ENCODE data around the gene TGIF1. TPM values are rescaled to one million over a fixed set of nuclear protein-coding genes. Genes with fewer than 3 reads are reported as not detected.
A peak's percentile ranks its signal among the peaks of the same experiment; 100 is the strongest.

TGIF1 gene
- total and polyA plus RNA-seq, 2 experiments from 2014 or later = 41.2 to 62.7 TPM

DNA sequence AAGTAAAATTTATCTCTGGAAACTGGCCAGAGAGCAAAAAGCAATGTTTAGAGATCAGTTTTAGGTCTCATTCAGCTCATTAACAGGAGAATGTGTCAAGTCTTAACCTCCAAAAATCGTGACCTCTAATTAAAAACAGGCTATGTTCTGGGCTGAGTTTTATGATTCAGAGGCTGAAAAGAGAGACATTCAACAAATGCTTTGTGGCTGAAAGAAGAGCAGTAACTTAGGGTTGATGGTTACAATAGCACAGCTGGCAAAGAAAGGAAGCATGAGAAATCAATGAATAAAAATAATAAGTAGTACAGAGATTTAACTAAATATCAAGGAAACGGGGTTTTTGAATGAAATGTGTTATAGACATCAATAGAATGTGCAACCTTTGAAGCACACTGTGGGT lies 13.1 kb downstream of the TGIF1 start:
- no peak for DNase-seq (ENCODE audit: low read depth in 1 of 2, low spot score in 1 of 2)
- H3K36me3 ChIP-seq = peaks cover 22% of the 10 kb centered on the region
- H3K27ac ChIP-seq = peak overlapping the region; percentile 39
- no peaks in the 10 kb centered on the region for H3K27me3 ChIP-seq
- no peak overlapping the region for H3K4me3 ChIP-seq
- H3K9me3 ChIP-seq (ENCODE audit: low read depth) = no peaks in the 10 kb centered on the region
- TF ChIP-seq, protein P1, sequence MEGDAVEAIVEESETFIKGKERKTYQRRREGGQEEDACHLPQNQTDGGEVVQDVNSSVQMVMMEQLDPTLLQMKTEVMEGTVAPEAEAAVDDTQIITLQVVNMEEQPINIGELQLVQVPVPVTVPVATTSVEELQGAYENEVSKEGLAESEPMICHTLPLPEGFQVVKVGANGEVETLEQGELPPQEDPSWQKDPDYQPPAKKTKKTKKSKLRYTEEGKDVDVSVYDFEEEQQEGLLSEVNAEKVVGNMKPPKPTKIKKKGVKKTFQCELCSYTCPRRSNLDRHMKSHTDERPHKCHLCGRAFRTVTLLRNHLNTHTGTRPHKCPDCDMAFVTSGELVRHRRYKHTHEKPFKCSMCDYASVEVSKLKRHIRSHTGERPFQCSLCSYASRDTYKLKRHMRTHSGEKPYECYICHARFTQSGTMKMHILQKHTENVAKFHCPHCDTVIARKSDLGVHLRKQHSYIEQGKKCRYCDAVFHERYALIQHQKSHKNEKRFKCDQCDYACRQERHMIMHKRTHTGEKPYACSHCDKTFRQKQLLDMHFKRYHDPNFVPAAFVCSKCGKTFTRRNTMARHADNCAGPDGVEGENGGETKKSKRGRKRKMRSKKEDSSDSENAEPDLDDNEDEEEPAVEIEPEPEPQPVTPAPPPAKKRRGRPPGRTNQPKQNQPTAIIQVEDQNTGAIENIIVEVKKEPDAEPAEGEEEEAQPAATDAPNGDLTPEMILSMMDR (IDR thresholded peaks at IDR 0.05; ENCODE audit: low read depth, low read length) = no peak
- peaks cover 4% of the 10 kb centered on the region for H3K4me1 ChIP-seq (ENCODE audit: low read depth)

DNA sequence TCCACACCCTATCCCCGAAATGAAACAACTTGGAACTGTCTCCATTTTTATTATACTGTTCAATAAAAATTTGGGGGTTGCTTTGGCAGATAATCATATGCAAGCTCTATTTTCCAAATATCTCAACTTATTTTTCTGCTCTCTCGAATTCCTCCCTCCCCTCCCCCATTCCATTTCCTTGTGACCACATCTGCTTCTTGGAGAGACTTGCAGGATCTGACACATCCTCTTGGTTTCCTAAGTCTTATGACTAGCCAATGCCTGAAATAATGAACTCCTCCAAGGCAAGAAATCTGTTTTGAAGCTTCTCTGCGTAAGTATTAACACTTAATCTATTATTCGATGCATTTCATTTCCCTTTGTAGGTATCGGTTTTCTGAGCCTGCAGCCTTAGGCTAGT lies 16.1 kb downstream of the TGIF1 start:
- H3K36me3 ChIP-seq = no peaks in the 10 kb centered on the region
- peaks cover 4% of the 10 kb centered on the region for H3K4me1 ChIP-seq (ENCODE audit: low read depth)
- TF ChIP-seq, protein P1 (IDR thresholded peaks at IDR 0.05; ENCODE audit: low read depth, low read length) = no peak
- H3K27me3 ChIP-seq = no peaks in the 10 kb centered on the region
- H3K27ac ChIP-seq = no peak overlapping the region
- no peaks in the 10 kb centered on the region for H3K9me3 ChIP-seq (ENCODE audit: low read depth)
- peak in 1 of 2 donors; percentile 90 for DNase-seq (ENCODE audit: low read depth in 1 of 2, low spot score in 1 of 2)
- H3K4me3 ChIP-seq = no peak overlapping the region

DNA sequence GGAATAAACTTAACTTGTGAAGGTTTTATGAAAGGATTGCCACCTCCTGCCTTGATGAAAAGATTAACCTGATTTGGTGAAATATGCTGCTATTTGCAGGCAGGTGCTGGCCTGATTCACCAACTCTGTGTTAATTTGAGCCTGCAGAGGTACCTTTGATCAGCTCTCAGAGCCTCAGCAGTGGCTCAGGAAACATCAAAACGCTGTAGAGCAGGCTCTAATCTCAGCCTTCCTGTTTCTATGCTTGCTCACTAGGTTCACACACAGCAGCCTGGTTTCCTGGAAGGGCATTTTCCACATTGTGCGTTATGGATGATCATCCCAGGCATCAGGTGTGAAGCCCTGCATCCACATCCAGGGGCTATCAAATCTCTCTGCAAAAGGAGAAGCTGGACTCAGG lies 16.9 kb downstream of the TGIF1 start:
- H3K27ac ChIP-seq = peak overlapping the region; percentile 40
- TF ChIP-seq, protein P1 (IDR thresholded peaks at IDR 0.05; ENCODE audit: low read depth, low read length) = no peak
- no peaks in the 10 kb centered on the region for H3K36me3 ChIP-seq
- peaks cover 4% of the 10 kb centered on the region for H3K4me1 ChIP-seq (ENCODE audit: low read depth)
- DNase-seq (ENCODE audit: low read depth in 1 of 2, low spot score in 1 of 2) = no peak
- no peak overlapping the region for H3K4me3 ChIP-seq
- H3K9me3 ChIP-seq (ENCODE audit: low read depth) = no peaks in the 10 kb centered on the region
- no peaks in the 10 kb centered on the region for H3K27me3 ChIP-seq

DNA sequence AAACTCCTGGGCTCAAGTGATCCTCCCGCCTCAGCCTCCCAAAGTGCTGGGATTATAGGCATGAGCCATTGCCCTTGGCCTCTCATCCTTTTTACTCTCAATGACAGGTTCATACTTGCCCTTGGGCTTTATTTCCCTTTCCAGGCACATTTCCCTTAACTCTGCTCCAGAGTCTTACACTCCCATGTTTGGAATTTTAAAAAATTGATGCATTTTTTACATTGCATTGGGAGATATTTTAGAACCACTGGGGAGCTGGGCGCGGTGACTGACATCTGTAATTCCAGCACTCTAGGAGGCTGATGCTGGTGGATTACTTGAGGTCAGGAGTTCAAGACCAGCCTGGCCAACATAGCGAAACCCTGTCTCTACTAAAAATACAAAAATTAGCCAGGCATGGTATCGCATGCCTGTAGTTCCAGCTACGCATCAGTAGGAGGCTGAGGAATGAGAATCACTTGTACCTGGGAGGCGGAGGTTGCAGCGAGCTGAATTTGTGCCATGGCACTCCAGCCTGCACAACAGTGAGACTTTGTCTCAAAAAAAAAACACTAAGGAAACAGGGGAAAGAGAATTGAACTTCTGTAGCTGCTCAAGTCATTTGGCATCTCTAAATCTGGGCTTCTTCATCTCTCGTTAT lies 18.2 kb downstream of the TGIF1 start:
- H3K27ac ChIP-seq = no peak overlapping the region
- no peak overlapping the region for H3K4me3 ChIP-seq
- DNase-seq (ENCODE audit: low read depth in 1 of 2, low spot score in 1 of 2) = no peak
- peaks cover 4% of the 10 kb centered on the region for H3K4me1 ChIP-seq (ENCODE audit: low read depth)
- TF ChIP-seq, protein P1 (IDR thresholded peaks at IDR 0.05; ENCODE audit: low read depth, low read length) = no peak
- no peaks in the 10 kb centered on the region for H3K36me3 ChIP-seq
- H3K27me3 ChIP-seq = no peaks in the 10 kb centered on the region
- H3K9me3 ChIP-seq (ENCODE audit: low read depth) = no peaks in the 10 kb centered on the region

DNA sequence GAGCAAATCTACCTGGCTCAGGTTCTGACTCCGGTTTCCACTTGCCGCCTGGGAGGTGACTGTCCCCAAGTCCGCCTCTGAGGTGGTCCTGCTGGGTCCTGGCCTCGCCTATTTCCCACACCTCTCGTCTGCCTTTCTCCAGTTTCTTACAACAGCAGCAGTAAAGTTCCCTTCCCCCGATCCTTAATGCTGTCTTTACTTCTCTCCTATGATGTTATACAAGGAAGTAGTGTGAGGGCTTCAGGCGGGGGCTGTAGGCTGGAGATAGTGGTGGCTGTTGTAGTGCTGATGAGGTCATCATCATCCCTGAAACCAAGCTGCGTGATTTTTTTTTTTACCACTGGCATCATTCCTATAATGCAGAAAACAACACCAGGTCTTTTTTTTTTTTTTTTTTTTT lies 18.9 kb downstream of the TGIF1 start:
- no peaks in the 10 kb centered on the region for H3K36me3 ChIP-seq
- TF ChIP-seq, protein P1 (IDR thresholded peaks at IDR 0.05; ENCODE audit: low read depth, low read length) = no peak
- H3K4me3 ChIP-seq = no peak overlapping the region
- H3K27ac ChIP-seq = no peak overlapping the region
- peaks cover 4% of the 10 kb centered on the region for H3K4me1 ChIP-seq (ENCODE audit: low read depth)
- DNase-seq (ENCODE audit: low read depth in 1 of 2, low spot score in 1 of 2) = peak in 1 of 2 donors; percentile 66
- no peaks in the 10 kb centered on the region for H3K27me3 ChIP-seq
- H3K9me3 ChIP-seq (ENCODE audit: low read depth) = no peaks in the 10 kb centered on the region

Measured in cardiac muscle cell (in vitro differentiated cells and primary cell).